Measurements from ENCODE around the gene NUP98.

GRCh38 chr11:3796346-3796745 lies 1.0 kb downstream of the NUP98 start:
- TF ChIP-seq NFIC (IDR thresholded peaks at IDR 0.05) (no peak), CEBPB (IDR thresholded peaks at IDR 0.05) (no peak), MAX (IDR thresholded peaks at IDR 0.05) (no peak), RAD21 (IDR thresholded peaks at IDR 0.05; ENCODE audit: low read depth) (no peak), REST (IDR thresholded peaks at IDR 0.05; ENCODE audit: low read depth) (no peak), EP300 (IDR thresholded peaks at IDR 0.05; ENCODE audit: borderline replicate concordance) (no peak)

Measured in Ishikawa (cell line).